ENCODE data around the gene ZIC5. TPM values are rescaled to one million over a fixed set of nuclear protein-coding genes. Genes with fewer than 3 reads are reported as not detected.
"Not testable (repeated sequence)": the region's sequence is repeated elsewhere in the genome, so short reads cannot be mapped to it uniquely, and the experiment has no call there.

ZIC5 gene
- total RNA-seq, 2 experiments from 2014 or later: not detected

DNA sequence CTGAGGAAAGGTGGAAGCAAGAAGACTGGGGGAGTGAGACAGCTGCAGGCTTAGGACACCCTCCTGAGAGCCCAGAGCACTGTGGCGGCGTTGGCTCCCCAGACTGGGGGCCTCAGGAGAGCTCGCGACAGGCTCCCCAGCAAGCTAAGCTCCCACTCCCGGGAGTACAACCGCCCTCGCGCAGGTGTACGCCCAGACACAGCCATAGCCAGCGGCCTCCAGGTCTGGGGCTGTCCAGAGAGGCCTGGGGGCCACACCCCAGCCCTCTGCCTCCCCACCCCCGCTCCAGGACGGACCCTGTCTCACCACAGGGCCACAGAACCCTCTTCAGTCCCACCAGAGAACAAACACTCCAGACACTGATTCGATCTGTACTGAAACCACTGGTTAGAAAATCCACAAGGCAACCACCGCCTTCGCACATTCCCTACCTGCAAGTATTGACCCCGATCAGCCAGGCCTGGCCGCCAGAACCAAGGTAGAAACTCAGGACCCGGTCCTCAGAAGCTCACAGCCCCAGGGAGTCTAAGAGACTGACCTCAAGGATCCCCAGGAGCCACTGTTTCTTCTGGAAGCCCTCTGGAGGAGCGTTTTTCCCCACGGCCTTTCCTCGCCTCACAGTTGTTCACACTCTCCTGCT, 16.3 kb downstream of the ZIC5 start:
- Mint-ChIP-seq H3K36me3 (peaks cover 2% of the 10 kb centered on the region), H3K4me1 (peaks cover 4% of the 10 kb centered on the region), H3K27ac (no peak overlapping the region), H3K4me3 (no peak overlapping the region), H3K27me3 (peaks cover 87% of the 10 kb centered on the region), H3K9me3 (no peaks in the 10 kb centered on the region)
- POLR2A ChIA-PET: no interaction called here
- ATAC-seq (ENCODE audit: low read depth): no peak
- DNase-seq: no peak

GRCh38 chr13:99953138-99953755, 18.3 kb downstream of the ZIC5 start:
- H3K9me3 Mint-ChIP-seq: no peaks in the 10 kb centered on the region
- peaks cover 87% of the 10 kb centered on the region for H3K27me3 Mint-ChIP-seq
- H3K36me3 Mint-ChIP-seq: peaks cover 2% of the 10 kb centered on the region
- no peak for ATAC-seq (ENCODE audit: low read depth)
- DNase-seq: no peak
- POLR2A ChIA-PET: interaction anchor here (1.1 kb wide), 1 partner anchor 88 kb away, joined by 4 read pairs; no protein-coding TSS in a partner anchor
- peaks cover 4% of the 10 kb centered on the region for H3K4me1 Mint-ChIP-seq
- H3K27ac Mint-ChIP-seq: no peak overlapping the region
- H3K4me3 Mint-ChIP-seq: no peak overlapping the region

DNA sequence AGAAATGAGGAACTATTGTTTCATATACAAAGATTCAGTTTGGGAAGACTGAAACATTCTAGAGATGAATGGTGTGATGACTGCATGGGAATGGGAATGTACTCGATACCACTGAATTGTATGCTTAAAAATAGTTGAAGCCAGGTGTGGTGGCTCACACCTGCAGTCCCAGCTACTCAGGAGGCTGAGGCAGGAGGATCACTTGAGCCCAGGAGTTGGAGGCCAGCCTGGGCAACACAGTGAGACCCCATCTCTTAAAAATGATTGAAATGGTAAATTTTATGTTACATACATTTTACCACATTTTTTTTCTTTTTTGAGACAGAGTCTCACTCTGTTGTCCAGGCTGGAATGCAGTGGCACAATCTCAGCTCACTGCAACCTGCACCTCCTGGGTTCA, 19.9 kb downstream of the ZIC5 start:
- POLR2A ChIA-PET; H3K4me3 Mint-ChIP-seq; ATAC-seq (ENCODE audit: low read depth): not testable (repeated sequence)

DNA sequence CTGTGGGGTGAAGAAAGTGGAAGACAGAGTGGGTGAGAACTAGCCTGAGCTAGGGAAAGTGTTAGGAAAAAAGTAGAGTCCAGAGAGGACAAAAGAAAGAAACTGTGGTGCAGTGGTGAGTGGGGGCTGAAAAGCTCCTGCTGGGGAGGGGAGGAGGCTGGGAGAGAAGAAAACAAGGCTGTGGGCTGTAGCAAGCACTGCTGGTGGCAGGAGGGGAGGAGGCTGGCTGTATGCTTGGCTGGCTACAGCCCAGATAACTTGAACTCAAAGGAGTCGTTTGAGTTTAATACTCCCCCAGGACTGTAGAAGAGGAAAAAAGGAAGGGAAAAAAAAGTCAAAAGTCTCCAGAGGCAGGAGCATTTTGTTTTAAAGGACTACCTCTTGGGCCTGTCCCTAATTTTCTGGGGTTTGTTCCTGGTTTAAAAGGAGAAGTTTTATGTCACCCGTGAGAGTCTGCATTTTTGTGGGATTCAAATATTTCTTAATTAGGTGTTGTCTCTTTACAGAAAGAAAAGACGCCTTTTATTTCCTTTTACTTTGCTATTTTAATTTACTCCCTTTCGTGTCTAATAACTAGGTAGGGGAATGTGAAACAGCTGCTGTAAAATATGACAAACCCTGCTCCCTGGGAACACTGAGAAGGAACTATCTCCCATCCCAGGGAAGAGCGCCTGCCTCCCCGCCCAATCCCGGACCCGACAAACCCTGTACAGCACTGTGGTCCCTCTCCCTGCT, 21.7 kb downstream of the ZIC5 start:
- Mint-ChIP-seq H3K4me1 (no peaks in the 10 kb centered on the region), H3K4me3 (no peak overlapping the region), H3K27me3 (peaks cover 63% of the 10 kb centered on the region), H3K36me3 (no peaks in the 10 kb centered on the region), H3K9me3 (no peaks in the 10 kb centered on the region), H3K27ac (no peak overlapping the region)
- POLR2A ChIA-PET: no interaction called here
- no peak for DNase-seq
- no peak for ATAC-seq (ENCODE audit: low read depth)

More for the DNA sequence above, 19.9 kb downstream of the ZIC5 start:
- not testable (repeated sequence) for H3K4me1 Mint-ChIP-seq, H3K27ac Mint-ChIP-seq, H3K36me3 Mint-ChIP-seq, DNase-seq, H3K9me3 Mint-ChIP-seq
- H3K27me3 Mint-ChIP-seq: peaks cover 78% of the 10 kb centered on the region

DNA sequence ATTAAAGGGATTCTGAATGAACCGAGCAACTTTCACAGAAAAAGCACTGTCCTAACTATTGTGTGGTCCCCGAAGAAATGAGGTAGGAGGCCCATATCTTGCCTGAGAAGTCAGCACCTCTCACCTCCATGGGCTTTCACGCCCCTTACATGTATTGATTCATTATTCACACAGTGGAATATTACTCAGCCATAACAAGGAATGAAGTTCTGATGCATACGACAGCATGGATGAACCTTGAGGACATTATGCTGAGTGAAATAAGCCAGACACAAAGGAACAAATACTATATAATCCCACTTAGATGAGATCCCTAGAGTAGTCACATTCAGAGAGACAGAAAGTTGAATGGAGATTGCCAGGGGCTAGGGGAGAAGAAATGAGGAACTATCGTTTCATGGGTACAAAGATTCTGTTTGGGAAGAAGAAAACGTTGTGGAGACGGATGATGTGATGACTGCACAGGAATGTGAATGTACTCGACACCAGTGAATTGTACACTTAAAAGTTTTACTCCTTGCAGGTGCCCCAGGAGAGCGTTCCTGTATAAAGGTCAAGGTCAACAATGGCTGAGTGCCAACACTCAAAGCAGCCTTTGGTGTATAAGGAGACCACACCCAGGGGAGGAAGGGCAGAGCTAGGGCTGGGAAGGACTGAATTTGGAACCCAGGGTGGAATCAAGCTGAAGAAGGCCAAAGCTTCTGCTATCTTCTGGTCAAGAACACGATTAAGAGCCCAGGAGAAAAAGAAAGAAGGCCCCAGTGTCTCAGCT, 22.5 kb downstream of the ZIC5 start:
- H3K9me3 Mint-ChIP-seq: no peaks in the 10 kb centered on the region
- H3K4me3 Mint-ChIP-seq: no peak overlapping the region
- no peaks in the 10 kb centered on the region for H3K36me3 Mint-ChIP-seq
- H3K4me1 Mint-ChIP-seq: no peaks in the 10 kb centered on the region
- POLR2A ChIA-PET: no interaction called here
- H3K27ac Mint-ChIP-seq: no peak overlapping the region
- DNase-seq: no peak
- H3K27me3 Mint-ChIP-seq: peaks cover 61% of the 10 kb centered on the region
- no peak for ATAC-seq (ENCODE audit: low read depth)

- Mint-ChIP-seq H3K27me3 (peaks cover 59% of the 10 kb centered on the region), H3K27ac (no peak overlapping the region), H3K4me3 (no peak overlapping the region), H3K36me3 (no peaks in the 10 kb centered on the region), H3K9me3 (no peaks in the 10 kb centered on the region), H3K4me1 (no peaks in the 10 kb centered on the region)
- no peak for ATAC-seq (ENCODE audit: low read depth)
- POLR2A ChIA-PET: no interaction called here
- no peak for DNase-seq
These were observed 23.2 kb downstream of the ZIC5 start for GRCh38 chr13:99948411-99948810.

- DNase-seq (no peak), ATAC-seq (ENCODE audit: low read depth) (no peak)
- H3K4me3 Mint-ChIP-seq: no peak overlapping the region
- H3K27ac Mint-ChIP-seq: no peak overlapping the region
- POLR2A ChIA-PET: no interaction called here
- no peaks in the 10 kb centered on the region for H3K4me1 Mint-ChIP-seq
- no peaks in the 10 kb centered on the region for H3K9me3 Mint-ChIP-seq
- H3K36me3 Mint-ChIP-seq: no peaks in the 10 kb centered on the region
- H3K27me3 Mint-ChIP-seq: peaks cover 57% of the 10 kb centered on the region
These were observed 23.9 kb downstream of the ZIC5 start for GRCh38 chr13:99947666-99948065.

DNA sequence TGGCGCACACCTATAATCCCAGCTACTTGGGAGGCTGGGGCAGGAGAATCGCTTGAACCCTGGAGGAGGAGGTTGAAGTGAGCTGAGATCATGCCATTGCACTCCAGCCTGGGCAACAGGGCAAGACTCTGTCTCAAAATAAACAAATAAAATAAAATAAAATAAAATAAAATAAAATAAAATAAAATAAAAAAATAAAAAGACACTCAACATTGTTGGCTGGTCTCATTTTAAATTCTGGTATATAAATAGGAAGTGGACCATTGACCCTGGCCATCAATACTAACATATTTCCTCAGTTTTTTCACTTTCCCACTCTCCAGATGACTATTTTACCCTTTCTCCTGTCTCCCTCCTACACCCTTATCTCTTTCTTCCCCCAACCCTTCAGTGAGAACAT, 26.1 kb downstream of the ZIC5 start:
- POLR2A ChIA-PET; H3K4me3 Mint-ChIP-seq; H3K9me3 Mint-ChIP-seq; ATAC-seq (ENCODE audit: low read depth); H3K4me1 Mint-ChIP-seq; H3K36me3 Mint-ChIP-seq; DNase-seq; H3K27ac Mint-ChIP-seq: not testable (repeated sequence)
- H3K27me3 Mint-ChIP-seq: peaks cover 40% of the 10 kb centered on the region

DNA sequence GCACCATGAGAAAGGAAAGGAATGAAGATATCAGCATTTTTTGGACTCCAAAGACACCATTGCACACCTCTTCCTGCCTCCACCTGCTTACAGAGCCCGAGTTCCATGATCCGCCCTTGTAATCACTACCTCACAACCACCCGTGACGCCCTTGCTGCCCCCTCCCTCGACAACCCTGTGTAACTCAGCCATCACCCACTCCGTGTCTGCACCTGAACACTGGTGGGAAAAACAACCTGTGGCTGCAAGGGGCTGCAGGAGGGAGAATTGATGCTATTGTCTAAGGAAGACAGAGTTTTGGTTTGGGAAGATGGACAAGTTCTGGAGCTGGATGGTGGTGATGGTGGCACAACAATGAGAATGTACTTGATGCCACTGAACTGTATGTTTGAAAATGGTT, 27.0 kb downstream of the ZIC5 start:
- POLR2A ChIA-PET: no interaction called here

DNA sequence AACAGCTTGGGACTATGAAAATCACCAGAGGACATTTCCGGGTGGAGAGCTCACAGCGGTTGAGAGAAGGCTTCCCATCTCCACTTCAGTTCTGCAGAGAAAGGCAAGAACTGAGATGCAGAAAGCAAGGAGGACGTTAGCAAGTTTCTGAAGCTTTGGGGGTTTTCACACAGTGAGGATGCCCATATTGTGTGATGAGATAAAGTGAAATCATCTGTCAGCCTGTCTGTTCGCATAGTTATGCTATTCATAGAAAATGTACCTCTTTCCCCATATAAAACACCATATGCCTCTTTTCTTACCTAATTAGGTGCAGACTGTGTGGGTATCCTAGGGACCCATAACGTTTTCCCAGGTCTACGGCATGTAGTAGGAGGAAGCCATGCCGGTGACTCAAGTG, 27.5 kb downstream of the ZIC5 start:
- no peaks in the 10 kb centered on the region for H3K9me3 Mint-ChIP-seq
- POLR2A ChIA-PET: no interaction called here
- no peak overlapping the region for H3K27ac Mint-ChIP-seq
- no peak overlapping the region for H3K4me3 Mint-ChIP-seq
- H3K4me1 Mint-ChIP-seq: no peaks in the 10 kb centered on the region
- H3K27me3 Mint-ChIP-seq: peaks cover 27% of the 10 kb centered on the region
- no peaks in the 10 kb centered on the region for H3K36me3 Mint-ChIP-seq
- ATAC-seq (ENCODE audit: low read depth) (no peak), DNase-seq (no peak)

More for the DNA sequence above, 27.0 kb downstream of the ZIC5 start:
- H3K27me3 Mint-ChIP-seq: peaks cover 31% of the 10 kb centered on the region
- H3K4me1 Mint-ChIP-seq: no peaks in the 10 kb centered on the region
- no peak for DNase-seq
- H3K27ac Mint-ChIP-seq: no peak overlapping the region
- no peaks in the 10 kb centered on the region for H3K36me3 Mint-ChIP-seq
- ATAC-seq (ENCODE audit: low read depth): no peak
- H3K4me3 Mint-ChIP-seq: no peak overlapping the region
- no peaks in the 10 kb centered on the region for H3K9me3 Mint-ChIP-seq

DNA sequence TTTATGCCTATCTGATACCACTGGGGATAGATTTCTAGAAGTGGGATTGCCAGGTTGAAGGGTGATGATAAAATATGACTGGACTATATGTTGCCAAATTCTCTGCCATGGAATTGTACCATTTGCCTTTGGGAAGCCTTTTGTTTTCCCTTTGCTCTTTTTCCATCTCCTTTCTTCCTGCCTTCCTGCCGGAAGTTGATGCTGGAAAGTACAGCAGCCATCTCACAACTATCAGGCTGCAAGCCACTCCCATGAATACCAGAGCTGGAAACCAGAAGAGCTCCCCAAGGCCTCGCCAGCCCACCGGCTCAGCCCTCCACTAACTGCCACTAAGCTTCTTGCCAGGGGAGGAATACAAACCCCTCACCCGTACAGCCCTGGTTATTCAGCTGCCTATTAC, 29.7 kb downstream of the ZIC5 start:
- Mint-ChIP-seq H3K27ac (no peak overlapping the region), H3K27me3 (peaks cover 17% of the 10 kb centered on the region), H3K9me3 (no peaks in the 10 kb centered on the region), H3K4me3 (no peak overlapping the region), H3K4me1 (no peaks in the 10 kb centered on the region), H3K36me3 (no peaks in the 10 kb centered on the region)
- ATAC-seq (ENCODE audit: low read depth): no peak
- DNase-seq: no peak
- POLR2A ChIA-PET: no interaction called here

DNA sequence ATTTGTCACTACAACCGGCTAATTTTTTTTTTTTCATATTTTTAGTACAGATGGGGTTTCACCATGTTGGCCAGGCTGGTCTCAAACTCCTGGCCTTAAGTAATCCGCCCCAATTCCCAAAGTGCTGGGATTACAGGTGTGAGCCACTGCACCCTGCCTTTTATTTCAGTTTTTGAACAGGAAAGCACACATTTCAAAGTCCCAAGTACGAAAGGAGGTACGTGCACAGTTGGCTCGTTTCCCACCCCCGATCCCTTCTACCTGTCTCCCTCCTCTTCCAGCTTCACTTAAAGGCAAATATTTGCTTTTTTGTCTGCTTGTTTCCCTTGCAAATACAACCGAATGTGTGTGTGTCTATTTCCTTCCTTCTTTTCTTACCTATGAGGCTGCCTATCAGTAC, 30.5 kb downstream of the ZIC5 start:
- Mint-ChIP-seq H3K27me3 (peaks cover 13% of the 10 kb centered on the region), H3K9me3 (no peaks in the 10 kb centered on the region), H3K36me3 (no peaks in the 10 kb centered on the region), H3K27ac (no peak overlapping the region), H3K4me3 (no peak overlapping the region), H3K4me1 (no peaks in the 10 kb centered on the region)
- DNase-seq (no peak), ATAC-seq (ENCODE audit: low read depth) (no peak)
- POLR2A ChIA-PET: no interaction called here

DNA sequence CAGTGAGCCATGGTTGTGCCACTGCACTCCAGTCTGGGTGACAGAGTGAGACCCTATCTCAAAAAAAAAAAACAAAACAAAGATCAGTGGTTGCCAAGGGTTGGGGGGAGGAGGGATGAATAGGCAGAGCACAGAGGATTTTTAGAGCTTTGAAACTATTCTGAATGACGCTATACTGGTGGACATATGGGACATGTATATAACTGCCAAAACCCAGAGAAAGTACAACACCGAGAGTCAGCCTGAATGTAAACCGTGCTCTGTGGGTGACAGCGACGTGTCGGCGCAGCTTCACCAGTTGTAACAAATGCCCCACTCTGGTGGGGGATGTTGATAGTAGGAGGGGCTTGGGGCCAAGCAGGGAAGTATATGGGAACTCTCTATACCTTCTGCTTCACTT, 32.9 kb downstream of the ZIC5 start:
- Mint-ChIP-seq H3K9me3 (no peaks in the 10 kb centered on the region), H3K4me1 (no peaks in the 10 kb centered on the region), H3K27me3 (peaks cover 9% of the 10 kb centered on the region), H3K4me3 (no peak overlapping the region), H3K36me3 (no peaks in the 10 kb centered on the region), H3K27ac (no peak overlapping the region)
- ATAC-seq (ENCODE audit: low read depth) (no peak), DNase-seq (no peak)
- POLR2A ChIA-PET: no interaction called here
